IMR-90 (cell line): ENCODE data around the gene D2HGDH. TPM values are rescaled to one million over a fixed set of nuclear protein-coding genes. Genes with fewer than 3 reads are reported as not detected.

Source experiments
- ATAC-seq: fragments of 200-7000 bp; cut with Tn5 transposase; 2 replicates; pipeline ENCODE4 v1.9.1; 2020; ENCODE audit warnings: low read depth, mild to moderate bottlenecking, moderate library complexity
- BruUV-seq: library from RNA; stranded (reverse); fragments of 400-500 nt; replicated peaks from 2 replicates; lab custom pipeline; 2021; lab: Mats Ljungman, UMichigan
- CTCF ChIA-PET: fragments of 300-600 bp; formaldehyde crosslinking; extraction: SDS; loops from one replicate; lab custom pipeline; 2021; ENCODE audit warnings: antibody characterized with exemption; lab: Yijun Ruan, JAX
- POLR2A ChIA-PET: fragments of 300-600 bp; sonication (Branson Sonifier 250); formaldehyde crosslinking; loops from one replicate; lab custom pipeline; 2022; ENCODE audit warnings: antibody characterized with exemption; ENCODE audit not compliant: unreplicated experiment; lab: Charles Lee
- DNase-seq: peaks from one replicate; pipeline ENCODE4 v3.0.0; 2013
- H2AFZ ChIP-seq: replicated peaks from 2 replicates; pipeline ENCODE3; 2013; ENCODE audit warnings: low read length, mild to moderate bottlenecking; ENCODE audit not compliant: poor library complexity
- H2AK5ac ChIP-seq: 2 replicates; pipeline ENCODE4 v1.6.1; 2013; ENCODE audit warnings: low read depth, low read length, inconsistent platforms
- H2AK9ac ChIP-seq: replicated peaks from 2 replicates; pipeline ENCODE3; 2013; ENCODE audit warnings: mild to moderate bottlenecking, low read depth, low read length, moderate library complexity; ENCODE audit not compliant: poor library complexity
- H2BK120ac ChIP-seq: 2 replicates; pipeline ENCODE4 v1.6.1; 2013; ENCODE audit warnings: low read depth, low read length, inconsistent platforms
- H2BK15ac ChIP-seq: 3 replicates; pipeline ENCODE4 v1.6.1; 2013; ENCODE audit warnings: low read depth, low read length, inconsistent platforms
- H2BK20ac ChIP-seq: 2 replicates; pipeline ENCODE4 v1.6.1; 2013; ENCODE audit warnings: low read depth, mild to moderate bottlenecking, inconsistent platforms, low read length, moderate library complexity
- H2BK5ac ChIP-seq: 2 replicates; pipeline ENCODE4 v1.6.1; 2013; ENCODE audit warnings: mild to moderate bottlenecking, low read depth, low read length, inconsistent platforms; ENCODE audit not compliant: poor library complexity, severe bottlenecking
- H3K14ac ChIP-seq: replicated peaks from 2 replicates; pipeline ENCODE4 v1.6.1; 2013; ENCODE audit warnings: low read depth, low read length, inconsistent platforms
- H3K18ac ChIP-seq: 2 replicates; pipeline ENCODE4 v1.6.1; 2013; ENCODE audit warnings: low read depth, low read length, control low read depth
- H3K23ac ChIP-seq: 2 replicates; pipeline ENCODE4 v1.6.1; 2013; ENCODE audit warnings: low read depth, low read length, inconsistent platforms
- H3K27ac ChIP-seq: 2 replicates; pipeline ENCODE4 v1.5.1; 2013; ENCODE audit warnings: mild to moderate bottlenecking, control low read depth, low read length; ENCODE audit not compliant: insufficient read depth
- H3K27me3 ChIP-seq: 2 replicates; pipeline ENCODE4 v1.6.1; 2013; ENCODE audit warnings: low read length; ENCODE audit not compliant: control insufficient read depth, insufficient read depth
- H3K36me3 ChIP-seq: 2 replicates; pipeline ENCODE4 v1.6.1; 2013; ENCODE audit warnings: low read length, mixed read lengths; ENCODE audit not compliant: control insufficient read depth, insufficient read depth
- H3K4ac ChIP-seq: 2 replicates; pipeline ENCODE4 v1.6.1; 2013; ENCODE audit warnings: low read depth, low read length, inconsistent platforms
- H3K4me1 ChIP-seq: 2 replicates; pipeline ENCODE4 v1.6.1; 2013; ENCODE audit warnings: low read length, mixed read lengths; ENCODE audit not compliant: control insufficient read depth, insufficient read depth
- H3K4me2 ChIP-seq: 2 replicates; pipeline ENCODE4 v1.6.1; 2013; ENCODE audit warnings: low read depth, mild to moderate bottlenecking, control low read depth, low read length, moderate library complexity
- H3K4me3 ChIP-seq: 2 replicates; pipeline ENCODE4 v1.5.1; 2013; ENCODE audit warnings: low read depth, mild to moderate bottlenecking, control low read depth, low read length, moderate library complexity; ENCODE audit not compliant: insufficient read depth
- H3K56ac ChIP-seq: 2 replicates; pipeline ENCODE4 v1.6.1; 2013; ENCODE audit warnings: low read length, inconsistent platforms; ENCODE audit not compliant: insufficient read depth; ENCODE audit errors: extremely low read depth
- H3K79me1 ChIP-seq, 2 experiments: 2 replicates each; pipeline ENCODE4 v1.6.1; 2013; ENCODE audit warnings: low read length in 2 of 2, inconsistent platforms in 1 of 2, low read depth in 1 of 2
- H3K9ac ChIP-seq: 2 replicates; pipeline ENCODE4 v1.6.1; 2013; ENCODE audit warnings: low read depth, low read length, control low read depth
- H3K9me1 ChIP-seq: 2 replicates; pipeline ENCODE4 v1.6.1; 2013; ENCODE audit warnings: low read length, inconsistent platforms; ENCODE audit not compliant: insufficient read depth
- H3K9me3 ChIP-seq: 2 replicates; pipeline ENCODE4 v1.6.1; 2013; ENCODE audit warnings: low read length; ENCODE audit not compliant: control insufficient read depth, insufficient read depth
- H4K20me1 ChIP-seq: 2 replicates; pipeline ENCODE4 v1.6.1; 2013; ENCODE audit warnings: low read length, inconsistent platforms; ENCODE audit not compliant: insufficient read depth
- H4K5ac ChIP-seq: 2 replicates; pipeline ENCODE4 v1.6.1; 2013; ENCODE audit warnings: mild to moderate bottlenecking, low read depth, low read length, control low read depth
- H4K8ac ChIP-seq, 2 experiments: 2 replicates each; pipeline ENCODE4 v1.6.1; 2013; ENCODE audit warnings: low read depth in 2 of 2, low read length in 2 of 2, control low read depth in 1 of 2, inconsistent platforms in 1 of 2
- H4K91ac ChIP-seq: 2 replicates; pipeline ENCODE4 v1.6.1; 2013; ENCODE audit warnings: low read depth, low read length, inconsistent platforms; ENCODE audit not compliant: insufficient read depth
- BHLHE40 ChIP-seq: fragments of 150-350 bp; IDR thresholded peaks from 2 replicates; pipeline ENCODE4 v1.6.1; 2016; ENCODE audit warnings: mild to moderate bottlenecking, low read depth, low read length
- CEBPB ChIP-seq: IDR thresholded peaks from 2 replicates; pipeline ENCODE4 v1.6.1; 2012; ENCODE audit warnings: low read depth, low read length, improper control_type of control experiment
- CHD1 ChIP-seq: IDR thresholded peaks from 2 replicates; pipeline ENCODE4 v1.6.1; 2012; ENCODE audit warnings: low read depth, low read length, improper control_type of control experiment
- MAZ ChIP-seq: IDR thresholded peaks from 2 replicates; pipeline ENCODE4 v1.6.1; 2012; ENCODE audit warnings: low read depth, mild to moderate bottlenecking, low read length, improper control_type of control experiment, moderate library complexity, borderline replicate concordance
- MXI1 ChIP-seq: IDR thresholded peaks from 2 replicates; pipeline ENCODE4 v1.6.1; 2012; ENCODE audit warnings: low read depth, mild to moderate bottlenecking, low read length, moderate library complexity, borderline replicate concordance
- NFE2L2 ChIP-seq: fragments of 150-350 bp; IDR thresholded peaks from 2 replicates; pipeline ENCODE4 v1.6.1; 2016; ENCODE audit warnings: low read depth, mild to moderate bottlenecking, low read length
- POLR2A ChIP-seq: IDR thresholded peaks from 2 replicates; pipeline ENCODE4 v1.6.1; 2012; ENCODE audit warnings: mild to moderate bottlenecking, low read depth, low read length
- RAD21 ChIP-seq: IDR thresholded peaks from 2 replicates; pipeline ENCODE4 v1.6.1; 2012; ENCODE audit warnings: low read length, improper control_type of control experiment
- RCOR1 ChIP-seq: IDR thresholded peaks from 2 replicates; pipeline ENCODE4 v1.6.1; 2012; ENCODE audit warnings: mild to moderate bottlenecking, low read length, improper control_type of control experiment; ENCODE audit not compliant: insufficient replicate concordance
- SMC3 ChIP-seq: fragments of 150-350 bp; IDR thresholded peaks from 2 replicates; pipeline ENCODE4 v1.6.1; 2016; ENCODE audit warnings: low read depth, mild to moderate bottlenecking, antibody characterized with exemption, low read length, moderate library complexity
- USF2 ChIP-seq: fragments of 150-350 bp; IDR thresholded peaks from 2 replicates; pipeline ENCODE4 v1.6.1; 2017; ENCODE audit warnings: mild to moderate bottlenecking, antibody characterized with exemption, low read length, low read depth
- WGBS, 2 experiments: methylation state at CpG; one replicate each; pipeline versions ENCODE4 v1.1.5 to v1.1.7; 2013; ENCODE audit warnings: missing lambda C conversion rate in 2 of 2; ENCODE audit not compliant: insufficient read length in 1 of 2; ENCODE audit errors: extremely low coverage in 2 of 2; 5-methylcytosine and 5-hydroxymethylcytosine counted together
- dilution Hi-C: fragments of 300-500 bp; cut with HindIII; formaldehyde crosslinking; loops from one replicate; pipeline ENCODE4 v1.14.3; 2018; ENCODE audit warnings: low sequenced_read_pairs; ENCODE audit not compliant: unreplicated experiment
- in situ Hi-C: fragments of 300-500 bp; cut with MboI; formaldehyde crosslinking; loops from 3 replicates; pipeline ENCODE4 v1.14.3; 2019; ENCODE audit warnings: low sequenced_read_pairs, inconsistent platforms, mixed read lengths
- intact Hi-C: fragments of 100-400 bp; cut with micrococcal nuclease; formaldehyde crosslinking; loops from 2 replicates; pipeline ENCODE4 v1.10.0; 2022
- polyA plus RNA-seq, 3 experiments: library from polyadenylated mRNA; depleted of rRNA; stranded (reverse); fragments of >200 nt; gene quantifications; 2 replicates each; pipeline ENCODE4 v1.2.3, GENCODE V29; 2012; ENCODE audit warnings: low replicate concordance in 1 of 3
- total RNA-seq: library from RNA; depleted of rRNA; stranded (reverse); fragments of >200 nt; gene quantifications from 2 replicates; pipeline ENCODE4 v1.2.3, GENCODE V29; 2012

The D2HGDH gene
- total and polyA plus RNA-seq, 2 of the 4 experiments (the other 2 are of a cell fraction) = 6.3 to 22.1 TPM

- ChIA-PET POLR2A (no interaction called here), CTCF (interaction anchor here (0.6 to 0.9 kb wide), 4 partner anchors 11 to 231 kb away, joined by 3 to 5 read pairs (median 4); no protein-coding TSS in a partner anchor)
- Histone ChIP-seq H2BK120ac (no peak overlapping the region), H3K9me3 (peaks cover 4% of the 10 kb centered on the region; the same call in 1 of the 2 replicates), H3K18ac (no peak overlapping the region), H3K9ac (peak overlapping the region; percentile 0; the same call in 1 of the 2 replicates), H4K5ac (no peak overlapping the region), H3K36me3 (peaks cover 18% of the 10 kb centered on the region), H2BK5ac (peak overlapping the region; percentile 57), H3K9me1 (peaks cover 7% of the 10 kb centered on the region; the same call in 1 of the 2 replicates), H4K91ac (no peak overlapping the region), H3K23ac (peak overlapping the region; percentile 64; the same call in 1 of the 2 replicates), H2AFZ (peak overlapping the region; percentile 96), H2AK5ac (peak overlapping the region; percentile 24; the same call in 1 of the 2 replicates), H3K56ac (no peak overlapping the region), H2AK9ac (peak overlapping the region; percentile 85), H3K27me3 (no peaks in the 10 kb centered on the region), H3K4me1 (peaks cover 4% of the 10 kb centered on the region; the same call in 1 of the 2 replicates), H3K79me1 (peaks cover 9 to 28% of the 10 kb centered on the region in 2 experiments; a peak in 3 of 4 replicates), H2BK15ac (no peak overlapping the region), H2BK20ac (no peak overlapping the region), H3K27ac (peak overlapping the region; percentile 46; the same call in 1 of the 2 replicates), H3K4ac (no peak overlapping the region), H3K4me3 (peak overlapping the region; percentile 80), H4K20me1 (peaks cover 16% of the 10 kb centered on the region), H3K4me2 (peak overlapping the region; percentile 82), H4K8ac (no peak overlapping the region; a peak in 2 of 4 replicates), H3K14ac (peak overlapping the region; percentile 82)
- intact Hi-C loops (loop anchor here (1.0 to 10.0 kb wide), 2 partner anchors 37 to 172 kb away; no protein-coding TSS in a partner anchor), in situ Hi-C loops (no loop called here), dilution Hi-C loops (no loop called here)
- DNase-seq (peak; percentile 75), ATAC-seq (peak; percentile 89)
- TF ChIP-seq SMC3 (no peak), RCOR1 (no peak), USF2 (no peak), RAD21 (no peak), BHLHE40 (no peak), MAZ (no peak), CHD1 (no peak), MXI1 (no peak), NFE2L2 (no peak), CEBPB (no peak), POLR2A (no peak)
- WGBS, 2 experiments = 0% methylated on average over 46 of the region's 98 CpGs; no CpG with 5 or more reads in 1 of the 2 experiments
- no TSS peak for BruUV-seq
Measured at GRCh38 chr2:241702155-241703031, 32.0 kb upstream of the D2HGDH start.
